PFSK-1 (cell line): ENCODE measurements around the gene RGS17.

Experiments
- FOXP2 ChIP-seq: optimal IDR thresholded peaks from 2 replicates; pipeline ENCODE3; 2011; ENCODE audit warnings: borderline replicate concordance, control low read depth, inconsistent platforms; ENCODE audit not compliant: insufficient read depth; ENCODE audit errors: extremely low read length, extremely low read depth
- POLR2AphosphoS5 ChIP-seq: IDR thresholded peaks from 2 replicates; pipeline ENCODE4 v1.6.1; 2012; ENCODE audit warnings: low read depth, mild to moderate bottlenecking, control low read depth, low read length, moderate library complexity
- SIN3A ChIP-seq: IDR thresholded peaks from 2 replicates; pipeline ENCODE4 v1.6.1; 2012; ENCODE audit warnings: mild to moderate bottlenecking, low read length, moderate library complexity, borderline replicate concordance; ENCODE audit not compliant: insufficient read depth
- TAF1 ChIP-seq: IDR thresholded peaks from 2 replicates; pipeline ENCODE4 v1.6.1; 2012; ENCODE audit warnings: low read length, control low read depth, borderline replicate concordance; ENCODE audit not compliant: insufficient read depth
- TF ChIP-seq, protein P1 (sequence below), 2 experiments: IDR thresholded peaks; 2 replicates each; pipeline versions ENCODE4 v1.6.1 to v1.8.0; 2011 to 2012; ENCODE audit warnings: low read depth in 2 of 2, low read length in 2 of 2, control low read depth in 1 of 2, inconsistent platforms in 1 of 2, mild to moderate bottlenecking in 1 of 2, moderate library complexity in 1 of 2; ENCODE audit not compliant: insufficient read depth in 1 of 2

DNA sequence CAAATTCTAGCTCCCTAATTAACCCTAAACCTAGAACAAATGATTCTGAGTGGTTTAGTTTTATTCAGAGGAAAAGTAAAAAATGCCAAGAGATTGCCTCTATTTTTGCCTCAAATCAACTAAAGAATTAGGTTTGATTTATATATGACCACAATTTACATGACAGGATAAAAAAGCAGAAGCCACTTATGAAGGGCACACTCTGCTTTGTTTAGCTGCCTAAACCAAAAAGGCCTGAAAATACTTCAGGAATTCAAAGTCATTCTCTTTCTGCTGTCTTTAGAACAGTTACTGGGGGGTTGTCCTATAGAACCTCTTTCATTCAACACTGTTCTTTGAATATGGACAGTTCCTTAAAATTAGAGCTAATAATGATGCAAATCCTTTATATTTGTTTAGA is 153.5 kb downstream of the RGS17 start:
- TF ChIP-seq, protein P1, sequence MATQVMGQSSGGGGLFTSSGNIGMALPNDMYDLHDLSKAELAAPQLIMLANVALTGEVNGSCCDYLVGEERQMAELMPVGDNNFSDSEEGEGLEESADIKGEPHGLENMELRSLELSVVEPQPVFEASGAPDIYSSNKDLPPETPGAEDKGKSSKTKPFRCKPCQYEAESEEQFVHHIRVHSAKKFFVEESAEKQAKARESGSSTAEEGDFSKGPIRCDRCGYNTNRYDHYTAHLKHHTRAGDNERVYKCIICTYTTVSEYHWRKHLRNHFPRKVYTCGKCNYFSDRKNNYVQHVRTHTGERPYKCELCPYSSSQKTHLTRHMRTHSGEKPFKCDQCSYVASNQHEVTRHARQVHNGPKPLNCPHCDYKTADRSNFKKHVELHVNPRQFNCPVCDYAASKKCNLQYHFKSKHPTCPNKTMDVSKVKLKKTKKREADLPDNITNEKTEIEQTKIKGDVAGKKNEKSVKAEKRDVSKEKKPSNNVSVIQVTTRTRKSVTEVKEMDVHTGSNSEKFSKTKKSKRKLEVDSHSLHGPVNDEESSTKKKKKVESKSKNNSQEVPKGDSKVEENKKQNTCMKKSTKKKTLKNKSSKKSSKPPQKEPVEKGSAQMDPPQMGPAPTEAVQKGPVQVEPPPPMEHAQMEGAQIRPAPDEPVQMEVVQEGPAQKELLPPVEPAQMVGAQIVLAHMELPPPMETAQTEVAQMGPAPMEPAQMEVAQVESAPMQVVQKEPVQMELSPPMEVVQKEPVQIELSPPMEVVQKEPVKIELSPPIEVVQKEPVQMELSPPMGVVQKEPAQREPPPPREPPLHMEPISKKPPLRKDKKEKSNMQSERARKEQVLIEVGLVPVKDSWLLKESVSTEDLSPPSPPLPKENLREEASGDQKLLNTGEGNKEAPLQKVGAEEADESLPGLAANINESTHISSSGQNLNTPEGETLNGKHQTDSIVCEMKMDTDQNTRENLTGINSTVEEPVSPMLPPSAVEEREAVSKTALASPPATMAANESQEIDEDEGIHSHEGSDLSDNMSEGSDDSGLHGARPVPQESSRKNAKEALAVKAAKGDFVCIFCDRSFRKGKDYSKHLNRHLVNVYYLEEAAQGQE (IDR thresholded peaks at IDR 0.05; ENCODE audit: insufficient read depth in 1 of 2, low read depth in 2 of 2, low read length in 2 of 2), result no peak
- TF ChIP-seq POLR2AphosphoS5, result no peak
- no peak for TF ChIP-seq TAF1
- TF ChIP-seq SIN3A, result no peak
- TF ChIP-seq FOXP2, result no peak
